ENCODE data around the gene ARGFX.

DNA sequence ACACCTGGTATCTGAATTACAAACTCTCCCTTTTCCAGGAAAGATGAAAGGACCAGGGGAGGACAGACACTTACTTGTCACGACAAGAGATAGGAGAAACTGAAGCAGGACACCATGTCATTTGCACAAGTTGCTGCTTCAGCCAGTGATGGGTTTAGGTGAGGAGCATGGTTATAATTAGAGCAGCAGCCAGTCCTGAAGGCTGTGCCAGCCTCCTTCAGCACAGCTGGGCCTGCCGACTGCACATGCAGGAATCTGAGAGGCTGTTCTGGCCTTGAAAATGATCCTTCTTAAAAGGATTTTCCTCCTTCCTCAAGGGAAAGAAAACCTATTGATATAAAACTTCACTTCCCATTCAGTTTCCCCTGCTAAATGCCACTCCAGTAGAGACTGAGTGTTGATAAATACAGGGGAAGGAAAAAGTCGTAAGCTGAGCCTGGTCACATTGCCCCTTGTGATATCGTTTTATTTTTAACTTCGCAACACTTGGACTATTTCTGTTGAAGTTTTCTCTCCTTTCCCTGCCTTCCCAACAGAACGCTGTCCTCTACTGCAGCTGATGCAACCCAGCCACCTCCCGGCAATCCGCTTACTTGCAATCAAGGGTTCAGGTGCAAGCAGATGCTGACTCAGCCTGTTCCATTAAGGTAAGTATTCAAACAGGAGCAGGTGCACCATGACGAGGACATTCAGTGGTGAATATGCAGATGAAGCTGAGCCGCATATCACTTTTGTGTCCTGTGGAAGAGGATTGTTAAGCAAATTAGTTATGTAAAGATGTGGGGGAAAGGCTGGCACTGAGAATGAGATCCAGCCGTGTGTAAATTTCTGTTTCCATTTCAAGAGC, 25.3 kb downstream of the ARGFX start, which contains the start of gene FBXO40:
- TF ChIP-seq, protein P1, sequence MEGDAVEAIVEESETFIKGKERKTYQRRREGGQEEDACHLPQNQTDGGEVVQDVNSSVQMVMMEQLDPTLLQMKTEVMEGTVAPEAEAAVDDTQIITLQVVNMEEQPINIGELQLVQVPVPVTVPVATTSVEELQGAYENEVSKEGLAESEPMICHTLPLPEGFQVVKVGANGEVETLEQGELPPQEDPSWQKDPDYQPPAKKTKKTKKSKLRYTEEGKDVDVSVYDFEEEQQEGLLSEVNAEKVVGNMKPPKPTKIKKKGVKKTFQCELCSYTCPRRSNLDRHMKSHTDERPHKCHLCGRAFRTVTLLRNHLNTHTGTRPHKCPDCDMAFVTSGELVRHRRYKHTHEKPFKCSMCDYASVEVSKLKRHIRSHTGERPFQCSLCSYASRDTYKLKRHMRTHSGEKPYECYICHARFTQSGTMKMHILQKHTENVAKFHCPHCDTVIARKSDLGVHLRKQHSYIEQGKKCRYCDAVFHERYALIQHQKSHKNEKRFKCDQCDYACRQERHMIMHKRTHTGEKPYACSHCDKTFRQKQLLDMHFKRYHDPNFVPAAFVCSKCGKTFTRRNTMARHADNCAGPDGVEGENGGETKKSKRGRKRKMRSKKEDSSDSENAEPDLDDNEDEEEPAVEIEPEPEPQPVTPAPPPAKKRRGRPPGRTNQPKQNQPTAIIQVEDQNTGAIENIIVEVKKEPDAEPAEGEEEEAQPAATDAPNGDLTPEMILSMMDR (IDR thresholded peaks at IDR 0.05; ENCODE audit: low read length): peak; percentile 27
- TF ChIP-seq EZH2phosphoT487 (IDR thresholded peaks at IDR 0.05; ENCODE audit: low read length): no peak
- no peak for TF ChIP-seq EZH2 (optimal IDR thresholded peaks at IDR 0.05; ENCODE audit: low read depth, low read length)
